Cardiac muscle cell (in vitro differentiated cells and primary cell): ENCODE data around the gene NFIA. TPM values are rescaled to one million over a fixed set of nuclear protein-coding genes. Genes with fewer than 3 reads are reported as not detected.

Experiments
- DNase-seq, 2 donors: peaks; one replicate each; pipeline versions ENCODE4 v3.0.0 to v3.0.0-alpha.2; 2010 to 2017; ENCODE audit warnings: low read depth in 1 of 2, low spot score in 1 of 2
- H3K27ac ChIP-seq: fragments of 200-600 bp; sonication (generic); 2 replicates; pipeline ENCODE4 v1.5.1; 2016
- H3K27me3 ChIP-seq: fragments of 200-600 bp; sonication (generic); 2 replicates; pipeline ENCODE4 v1.6.0; 2016; ENCODE audit warnings: control low read depth
- H3K36me3 ChIP-seq: fragments of 200-600 bp; sonication (generic); 2 replicates; pipeline ENCODE4 v1.5.1; 2016; ENCODE audit warnings: control low read depth
- H3K4me1 ChIP-seq: fragments of 200-600 bp; sonication (generic); 2 replicates; pipeline ENCODE4 v1.8.1; 2017; ENCODE audit warnings: low read depth, mild to moderate bottlenecking, mixed run types
- H3K4me3 ChIP-seq: fragments of 200-600 bp; sonication (generic); 2 replicates; pipeline ENCODE4 v1.5.1; 2016; ENCODE audit warnings: mild to moderate bottlenecking
- H3K9me3 ChIP-seq: fragments of 200-600 bp; sonication (generic); 2 replicates; pipeline ENCODE4 v1.5.1; 2017; ENCODE audit warnings: low read depth, mild to moderate bottlenecking, control low read depth
- polyA plus RNA-seq: library from polyadenylated mRNA; unstranded; fragments of >200 nt; fragmentation: Nextera tagmentation; extraction: Ambion mirVana; gene quantifications from 2 replicates; pipeline ENCODE4 v1.2.1, GENCODE V29; 2016
- total RNA-seq: library from RNA; depleted of rRNA; stranded (reverse); fragments of >200 nt; gene quantifications from 2 replicates; pipeline ENCODE4 v1.2.3, GENCODE V29; 2016
- TF ChIP-seq, protein P1 (sequence below): IDR thresholded peaks from 2 replicates; pipeline ENCODE4 v1.5.1; 2012; ENCODE audit warnings: low read depth, mild to moderate bottlenecking, low read length

NFIA gene
- total and polyA plus RNA-seq, 2 experiments from 2014 or later = 10.1 to 12.0 TPM

DNA sequence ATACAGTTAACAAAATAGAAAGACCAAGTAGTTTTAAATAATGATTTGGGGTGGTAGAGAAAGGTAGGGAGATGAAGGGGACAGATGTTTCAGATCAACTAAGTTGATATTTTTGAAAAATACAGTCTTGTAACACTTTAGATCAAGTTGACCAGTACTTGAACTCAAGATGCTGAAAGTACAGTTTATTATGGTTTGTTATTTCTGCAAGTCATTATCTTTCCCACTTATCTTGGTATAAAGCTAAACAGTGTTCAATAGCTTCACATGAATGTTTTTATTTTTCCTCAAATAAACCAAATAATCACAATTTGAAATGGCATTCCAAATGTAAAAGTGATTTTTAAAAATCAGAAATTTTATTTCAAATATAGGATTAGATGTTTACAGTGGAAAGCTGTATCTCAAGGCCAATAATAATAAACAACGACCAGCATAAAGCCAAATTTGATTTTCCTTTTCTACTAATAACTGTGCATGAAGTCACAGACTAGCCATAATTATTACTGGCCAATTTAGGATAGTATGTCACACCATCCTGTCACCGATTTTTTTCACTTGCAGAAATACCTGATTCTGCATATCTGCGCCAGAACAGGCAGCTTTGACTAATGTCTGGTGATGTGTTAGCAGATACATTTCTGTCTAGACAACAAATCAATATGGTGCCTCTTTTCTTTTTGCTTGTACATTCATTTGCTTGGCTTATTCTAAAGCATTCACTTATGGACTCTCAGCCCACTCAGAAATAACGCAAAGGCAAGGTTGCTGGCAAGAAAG, 322.4 kb downstream of the NFIA start:
- no peaks in the 10 kb centered on the region for H3K9me3 ChIP-seq
- H3K4me3 ChIP-seq = no peak overlapping the region
- DNase-seq = no peak
- TF ChIP-seq, protein P1, sequence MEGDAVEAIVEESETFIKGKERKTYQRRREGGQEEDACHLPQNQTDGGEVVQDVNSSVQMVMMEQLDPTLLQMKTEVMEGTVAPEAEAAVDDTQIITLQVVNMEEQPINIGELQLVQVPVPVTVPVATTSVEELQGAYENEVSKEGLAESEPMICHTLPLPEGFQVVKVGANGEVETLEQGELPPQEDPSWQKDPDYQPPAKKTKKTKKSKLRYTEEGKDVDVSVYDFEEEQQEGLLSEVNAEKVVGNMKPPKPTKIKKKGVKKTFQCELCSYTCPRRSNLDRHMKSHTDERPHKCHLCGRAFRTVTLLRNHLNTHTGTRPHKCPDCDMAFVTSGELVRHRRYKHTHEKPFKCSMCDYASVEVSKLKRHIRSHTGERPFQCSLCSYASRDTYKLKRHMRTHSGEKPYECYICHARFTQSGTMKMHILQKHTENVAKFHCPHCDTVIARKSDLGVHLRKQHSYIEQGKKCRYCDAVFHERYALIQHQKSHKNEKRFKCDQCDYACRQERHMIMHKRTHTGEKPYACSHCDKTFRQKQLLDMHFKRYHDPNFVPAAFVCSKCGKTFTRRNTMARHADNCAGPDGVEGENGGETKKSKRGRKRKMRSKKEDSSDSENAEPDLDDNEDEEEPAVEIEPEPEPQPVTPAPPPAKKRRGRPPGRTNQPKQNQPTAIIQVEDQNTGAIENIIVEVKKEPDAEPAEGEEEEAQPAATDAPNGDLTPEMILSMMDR = no peak
- peaks cover 9% of the 10 kb centered on the region for H3K36me3 ChIP-seq
- H3K4me1 ChIP-seq = no peaks in the 10 kb centered on the region
- H3K27ac ChIP-seq = no peak overlapping the region
- H3K27me3 ChIP-seq = no peaks in the 10 kb centered on the region

DNA sequence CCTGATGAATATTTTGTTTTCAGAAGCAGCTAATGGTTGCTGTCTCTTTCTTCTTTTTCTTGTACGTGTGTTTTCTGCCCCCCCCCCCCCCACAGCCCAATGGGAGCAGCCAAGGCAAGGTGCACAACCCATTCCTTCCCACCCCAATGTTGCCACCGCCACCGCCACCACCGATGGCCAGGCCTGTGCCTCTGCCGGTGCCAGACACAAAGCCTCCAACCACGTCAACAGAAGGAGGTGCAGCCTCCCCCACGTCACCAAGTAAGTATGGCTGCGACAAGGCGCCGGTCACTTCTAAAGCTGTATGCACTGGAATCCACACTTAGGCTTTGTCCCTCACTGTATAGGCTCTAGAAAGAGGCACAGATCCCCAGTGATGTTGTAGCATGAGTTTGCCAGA, 324.1 kb downstream of the NFIA start:
- H3K4me1 ChIP-seq = no peaks in the 10 kb centered on the region
- H3K9me3 ChIP-seq = no peaks in the 10 kb centered on the region
- no peak for DNase-seq
- no peaks in the 10 kb centered on the region for H3K27me3 ChIP-seq
- H3K27ac ChIP-seq = no peak overlapping the region
- H3K4me3 ChIP-seq = no peak overlapping the region
- TF ChIP-seq, protein P1 = no peak
- H3K36me3 ChIP-seq = peaks cover 9% of the 10 kb centered on the region

DNA sequence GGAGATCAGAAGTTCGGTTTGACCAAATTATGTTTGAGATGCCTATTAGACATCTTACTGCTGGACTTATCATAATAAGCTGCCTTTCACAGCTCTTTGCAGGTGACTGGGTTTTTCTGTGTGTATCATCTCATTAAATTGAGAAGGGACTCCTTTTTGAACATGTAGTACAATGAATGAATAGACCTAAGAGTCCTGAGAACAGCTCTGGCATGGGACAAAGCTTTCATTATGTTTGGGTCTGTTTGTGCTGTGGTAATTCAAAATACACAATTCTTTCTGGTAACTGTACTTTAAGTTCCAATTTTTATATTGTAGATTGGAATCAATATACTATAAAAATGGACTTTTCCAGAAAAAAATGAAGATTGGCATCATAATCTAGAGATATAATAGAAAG, 330.2 kb downstream of the NFIA start:
- H3K9me3 ChIP-seq = no peaks in the 10 kb centered on the region
- H3K4me3 ChIP-seq = no peak overlapping the region
- no peak overlapping the region for H3K27ac ChIP-seq
- DNase-seq = no peak
- H3K27me3 ChIP-seq = no peaks in the 10 kb centered on the region
- no peaks in the 10 kb centered on the region for H3K36me3 ChIP-seq
- TF ChIP-seq, protein P1 = no peak
- no peaks in the 10 kb centered on the region for H3K4me1 ChIP-seq

DNA sequence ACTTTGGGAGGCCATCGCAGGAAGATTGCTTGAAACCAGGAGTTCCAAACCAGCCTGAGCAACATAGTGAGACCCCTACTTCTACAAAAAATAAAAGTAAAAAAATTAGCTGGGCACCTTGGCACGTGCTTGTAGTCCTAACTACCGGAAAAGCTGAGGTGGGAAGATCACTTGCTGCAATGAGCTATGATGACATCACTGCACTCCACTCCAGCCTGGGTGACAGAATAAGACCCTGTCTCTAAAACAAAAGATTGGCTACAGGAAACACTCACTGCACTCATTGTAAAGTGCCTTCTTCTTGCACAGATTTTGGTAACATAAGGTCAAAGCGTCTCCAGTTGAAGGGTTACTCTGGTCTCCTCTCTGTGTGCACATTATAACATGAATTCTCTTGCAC, 336.8 kb downstream of the NFIA start:
- Histone ChIP-seq H3K27me3 (no peaks in the 10 kb centered on the region), H3K4me3 (no peak overlapping the region), H3K36me3 (no peaks in the 10 kb centered on the region), H3K9me3 (no peaks in the 10 kb centered on the region), H3K4me1 (peaks cover 28% of the 10 kb centered on the region), H3K27ac (no peak overlapping the region)
- DNase-seq = no peak
- TF ChIP-seq, protein P1 = no peak

DNA sequence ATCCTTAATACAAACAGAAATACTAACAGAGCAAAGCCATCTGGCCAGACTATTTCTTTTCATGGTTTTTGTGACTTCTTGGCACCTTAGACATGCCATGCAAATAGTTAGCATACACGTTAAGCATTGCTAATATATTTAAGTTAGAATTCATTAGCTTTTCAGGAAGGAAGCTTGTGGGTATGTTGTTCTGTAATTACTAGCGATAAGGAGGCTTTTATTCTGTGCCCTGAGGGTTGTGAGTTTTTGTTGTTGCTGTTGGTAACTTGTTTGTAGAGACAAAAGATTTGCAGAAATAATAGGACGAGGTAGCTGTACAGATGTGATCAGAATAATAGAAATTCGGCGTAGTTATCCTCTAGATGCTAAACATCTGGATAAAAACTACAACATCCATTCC, 337.3 kb downstream of the NFIA start:
- H3K9me3 ChIP-seq = no peaks in the 10 kb centered on the region
- no peak overlapping the region for H3K27ac ChIP-seq
- TF ChIP-seq, protein P1 = no peak
- H3K4me1 ChIP-seq = peaks cover 28% of the 10 kb centered on the region
- no peaks in the 10 kb centered on the region for H3K27me3 ChIP-seq
- no peak overlapping the region for H3K4me3 ChIP-seq
- no peak for DNase-seq
- no peaks in the 10 kb centered on the region for H3K36me3 ChIP-seq
